Fibroblast of skin of right biceps (primary cell): ENCODE results near the gene ITGBL1.

Experiments used
- DNase-seq: peaks from one replicate; pipeline ENCODE4 v3.0.0-alpha.2; 2013

Gene ITGBL1

DNA sequence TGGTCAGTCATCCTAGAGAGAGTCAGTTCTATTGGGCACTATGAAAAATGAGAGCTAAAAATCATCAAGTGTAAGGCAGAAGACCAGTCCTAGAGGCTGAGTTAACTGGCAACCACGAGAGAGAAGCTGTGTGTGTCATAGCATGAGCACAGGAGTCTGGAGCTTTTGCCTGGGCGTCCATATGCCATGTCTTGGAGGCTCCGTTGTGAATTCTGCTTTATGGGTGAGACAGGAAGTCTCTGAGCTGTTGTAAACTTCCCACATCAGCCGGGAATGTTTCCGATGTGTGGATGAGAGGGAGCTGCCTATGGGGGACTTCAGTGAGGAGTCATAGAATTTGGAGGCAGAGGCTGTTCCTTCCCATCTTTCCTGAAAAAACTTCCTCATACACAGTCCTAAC is 120.0 kb downstream of the ITGBL1 start:
- peak; percentile 42 for DNase-seq

DNA sequence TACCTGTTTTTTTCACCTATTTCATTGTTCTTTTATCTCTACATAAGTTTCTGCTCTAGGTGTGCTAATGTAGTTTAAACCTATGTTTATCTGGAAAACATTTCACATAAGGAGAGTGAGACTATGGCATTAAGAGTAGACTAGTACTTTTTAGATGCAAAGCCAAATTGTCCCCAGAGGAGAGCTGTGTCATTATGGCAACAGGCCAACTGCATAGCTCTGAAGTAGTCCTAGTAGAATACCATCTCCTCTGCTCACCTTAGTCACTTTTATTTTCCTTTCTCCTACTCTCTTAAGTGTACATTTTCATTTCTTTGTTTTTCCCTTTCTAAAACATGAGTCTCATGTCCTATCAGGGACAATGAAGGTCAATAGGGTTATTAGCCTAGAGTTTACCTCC is 123.1 kb downstream of the ITGBL1 start:
- DNase-seq: peak; percentile 26

DNA sequence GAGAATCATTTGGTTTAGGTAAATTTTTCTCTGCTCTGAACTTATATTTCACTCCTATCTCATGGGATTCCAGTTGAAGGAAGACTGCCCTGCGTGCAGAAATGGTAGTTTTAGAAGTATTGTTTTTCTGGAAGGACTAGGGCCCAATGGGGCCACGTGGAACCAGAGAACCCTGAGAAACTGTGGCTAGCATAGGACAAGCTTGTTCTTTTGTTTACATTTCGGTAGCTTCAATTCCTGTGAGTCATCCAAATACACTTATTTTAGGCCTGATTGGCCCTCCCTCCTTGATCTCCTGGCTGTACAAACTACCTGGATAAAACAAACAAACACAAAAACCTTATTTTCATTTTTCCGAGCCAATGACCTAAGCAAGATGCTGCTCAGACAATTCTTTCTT is 124.0 kb downstream of the ITGBL1 start:
- no peak for DNase-seq

DNA sequence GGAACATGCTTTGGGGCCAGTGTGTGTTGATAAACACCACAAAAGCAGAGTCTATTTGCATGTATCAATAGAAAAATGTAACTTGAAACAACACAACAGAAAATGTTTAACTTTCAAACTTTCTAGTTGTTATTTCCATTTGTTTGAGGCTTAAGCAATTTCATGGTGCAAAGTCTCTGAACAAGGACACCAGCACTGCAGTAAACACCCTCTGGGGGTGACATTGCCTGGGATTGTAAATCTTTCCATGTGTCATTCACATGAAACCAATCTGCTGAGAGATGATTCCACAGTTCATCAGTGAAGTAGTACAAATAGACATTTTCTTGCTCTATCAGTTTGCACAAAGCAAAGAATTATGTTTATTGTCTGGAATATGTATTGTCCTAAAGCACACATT is 124.5 kb downstream of the ITGBL1 start:
- DNase-seq: no peak

- peak; percentile 58 for DNase-seq
Measured at GRCh38 chr13:101579281-101579802, 126.9 kb downstream of the ITGBL1 start.

GRCh38 chr13:101584331-101584730 is 131.9 kb downstream of the ITGBL1 start:
- DNase-seq: no peak

DNA sequence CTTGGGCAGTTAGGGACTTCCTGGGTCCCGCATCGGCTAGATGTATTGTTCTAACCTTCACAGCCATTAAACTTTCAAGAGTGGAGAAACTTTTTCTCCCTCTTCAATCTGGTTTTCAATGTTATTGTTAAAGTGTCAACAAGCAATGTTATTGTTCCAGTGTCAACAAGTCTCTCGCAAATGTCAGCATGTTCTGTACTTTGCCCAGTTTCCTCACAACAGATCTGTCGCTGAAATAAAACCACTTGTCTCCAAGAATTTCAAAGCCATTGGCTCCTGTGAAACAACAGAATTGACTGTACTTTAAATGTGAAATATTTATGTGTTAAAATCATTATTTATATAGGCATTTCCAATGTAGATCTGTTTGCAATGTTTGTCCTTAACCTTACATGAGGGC is 138.0 kb downstream of the ITGBL1 start:
- DNase-seq: no peak

DNA sequence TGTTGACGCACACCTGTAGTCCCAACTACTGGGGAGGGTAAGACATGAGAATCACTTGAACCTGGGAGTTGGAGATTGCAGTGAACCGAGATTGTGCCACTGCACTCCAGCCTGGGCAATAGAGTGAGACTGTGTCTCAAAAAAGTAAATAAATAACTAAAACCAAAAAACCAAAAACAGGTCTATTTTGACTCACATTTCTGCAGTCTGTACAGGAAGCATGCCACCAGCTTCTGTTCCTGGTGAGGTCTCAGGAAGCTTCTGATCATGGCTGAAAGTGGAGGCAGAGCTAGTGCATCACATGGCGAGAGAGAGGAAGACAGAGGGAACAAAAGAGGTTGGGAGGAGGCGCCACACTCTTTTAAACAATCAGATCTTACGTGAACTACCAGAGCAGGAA is 142.5 kb downstream of the ITGBL1 start:
- DNase-seq: no peak

GRCh38 chr13:101596803-101597202 is 144.3 kb downstream of the ITGBL1 start:
- no peak for DNase-seq

- peak; percentile 38 for DNase-seq
Measured at GRCh38 chr13:101611491-101612475, 159.3 kb downstream of the ITGBL1 start.

DNA sequence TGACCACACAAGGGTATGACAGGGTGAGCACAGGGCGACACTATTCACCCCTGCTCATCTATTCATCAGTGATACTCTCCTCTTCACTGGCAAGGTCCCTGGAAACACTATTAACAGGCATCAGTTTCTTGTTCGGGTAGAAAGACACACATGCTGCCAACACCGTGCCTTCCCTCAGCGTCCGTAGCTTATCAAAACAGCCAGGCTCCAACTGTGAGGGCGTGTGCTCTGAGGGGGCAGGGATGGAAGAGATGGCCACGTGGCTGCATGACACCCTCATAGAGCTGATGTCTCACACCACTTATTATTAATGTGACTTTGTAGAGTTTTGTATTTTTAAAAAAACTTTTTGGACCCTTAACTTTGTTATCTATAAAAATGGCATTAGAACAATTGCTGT is 160.3 kb downstream of the ITGBL1 start:
- DNase-seq: no peak

- DNase-seq: no peak
Measured at GRCh38 chr13:101614491-101614890, 162.0 kb downstream of the ITGBL1 start.

DNA sequence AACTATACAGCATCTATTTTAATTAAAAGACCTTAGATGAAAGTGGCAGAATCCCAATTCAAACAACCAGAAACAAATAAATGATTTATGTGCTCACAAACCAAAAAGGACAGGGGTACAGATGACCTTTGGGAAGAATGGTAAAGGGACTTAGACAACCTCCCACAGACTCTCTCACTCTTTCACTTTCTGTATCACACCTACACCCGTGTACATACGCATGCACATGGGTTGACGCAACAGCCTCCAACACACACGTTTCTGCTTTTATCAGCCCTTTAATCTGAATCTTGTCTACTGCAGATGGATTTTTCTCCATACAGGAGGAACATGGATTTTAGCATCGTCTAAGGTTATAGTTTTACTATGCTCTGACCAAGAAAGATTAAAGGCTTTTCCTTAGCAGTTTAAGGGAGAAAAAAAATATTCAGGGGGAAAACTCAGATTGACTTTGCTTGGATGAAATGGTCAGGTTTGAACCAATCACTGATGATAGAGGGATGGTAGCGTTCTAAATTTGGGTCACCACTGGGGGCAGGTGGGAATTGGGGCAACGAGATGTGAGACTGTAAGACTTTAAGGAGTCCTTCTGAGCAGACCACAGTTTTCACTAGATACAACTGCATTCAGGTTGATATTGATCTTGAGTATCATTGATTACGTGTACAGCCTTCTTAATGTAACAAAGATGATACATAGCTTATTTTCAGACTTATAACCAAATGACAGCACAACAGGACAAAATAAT is 166.1 kb downstream of the ITGBL1 start:
- no peak for DNase-seq

DNA sequence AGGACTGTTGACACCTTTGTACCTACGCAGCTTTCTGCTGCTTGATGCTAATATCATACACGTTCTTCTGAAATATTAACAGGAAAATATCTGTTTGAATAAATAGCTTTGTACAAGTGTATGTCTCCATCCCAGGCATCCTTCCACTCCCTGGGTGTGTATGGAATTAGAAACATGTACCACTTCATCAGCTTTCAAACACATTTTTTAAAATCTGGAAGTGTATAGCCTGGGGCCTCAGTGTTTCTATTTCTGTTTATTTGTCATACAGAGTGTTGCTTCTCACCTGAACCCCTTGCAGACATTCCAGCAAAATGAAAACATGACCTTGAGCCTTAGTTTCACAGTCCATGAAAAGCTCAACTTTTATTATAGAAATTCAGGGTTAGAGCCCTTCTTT is 168.6 kb downstream of the ITGBL1 start:
- DNase-seq: no peak

- peak; percentile 27 for DNase-seq
Measured at GRCh38 chr13:101623470-101624209, 171.2 kb downstream of the ITGBL1 start.

GRCh38 chr13:101624210-101624922 is 171.9 kb downstream of the ITGBL1 start:
- no peak for DNase-seq

- no peak for DNase-seq
Measured at GRCh38 chr13:101624981-101625380, 172.5 kb downstream of the ITGBL1 start.

DNA sequence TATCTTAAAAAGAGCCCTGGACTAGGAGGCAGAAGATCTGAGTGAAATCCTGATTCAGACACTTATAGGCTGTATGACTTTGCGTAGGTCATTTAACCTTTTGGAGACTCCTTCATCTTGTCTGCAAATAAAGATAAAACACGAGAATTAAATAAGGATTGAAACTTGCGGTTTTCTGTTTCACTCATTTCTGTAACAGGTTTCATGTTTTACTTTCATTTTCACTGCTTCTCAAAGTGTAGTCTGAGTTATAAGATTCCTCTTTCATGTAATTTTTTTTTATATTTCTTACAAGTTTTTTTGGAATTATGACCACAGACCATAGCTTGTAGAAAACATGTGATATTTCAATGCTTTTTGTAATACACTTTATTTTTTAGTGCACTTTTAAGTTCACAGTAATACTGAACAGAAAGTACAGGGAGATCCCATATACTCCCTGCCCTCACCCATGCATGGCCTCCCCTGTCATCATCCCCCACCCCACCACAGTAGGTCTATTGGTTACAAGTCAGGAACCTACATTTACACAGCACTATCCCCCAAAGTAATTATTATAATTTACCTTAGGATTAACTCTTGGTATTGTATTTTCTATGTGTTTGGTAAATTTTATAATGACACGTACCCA is 174.6 kb downstream of the ITGBL1 start:
- DNase-seq: no peak

DNA sequence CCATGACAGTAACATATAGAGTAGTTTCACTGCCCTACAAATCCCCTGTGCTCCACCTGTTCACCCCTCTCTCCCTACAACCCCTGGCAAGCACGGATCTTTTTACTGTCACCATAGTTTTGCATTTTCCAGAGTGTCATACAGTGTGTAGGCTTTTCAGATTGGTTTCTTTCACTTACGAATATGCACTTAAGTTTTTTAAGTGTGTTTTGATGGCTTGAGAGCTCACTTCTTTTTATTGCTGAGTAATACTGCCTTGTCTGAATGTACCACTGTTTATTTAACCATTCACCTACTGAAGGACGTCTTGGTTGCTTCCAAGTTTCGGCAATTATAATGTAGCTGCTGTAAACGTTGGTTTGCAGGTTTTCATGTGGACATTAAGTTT is 175.1 kb downstream of the ITGBL1 start:
- no peak for DNase-seq

- no peak for DNase-seq
Measured at GRCh38 chr13:101628900-101629299, 176.4 kb downstream of the ITGBL1 start.

DNA sequence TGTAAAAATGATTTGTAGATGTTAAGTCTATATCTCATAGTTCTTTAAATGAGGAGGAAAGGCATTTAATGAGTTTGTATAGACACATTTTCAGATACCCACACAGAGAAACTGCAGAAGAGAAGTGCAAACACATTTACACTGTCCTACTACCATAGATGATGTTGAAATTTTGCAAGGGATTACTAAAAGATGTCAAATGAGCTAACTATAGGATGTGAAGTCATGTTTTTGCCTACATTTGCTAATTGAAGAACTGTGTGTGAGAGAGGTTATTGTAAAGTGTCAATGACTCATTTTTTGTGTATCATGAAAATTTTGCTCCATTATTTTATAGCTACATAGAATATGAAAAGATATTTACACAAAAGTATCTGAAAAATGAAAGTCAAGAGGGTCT is 178.9 kb downstream of the ITGBL1 start:
- DNase-seq: no peak

DNA sequence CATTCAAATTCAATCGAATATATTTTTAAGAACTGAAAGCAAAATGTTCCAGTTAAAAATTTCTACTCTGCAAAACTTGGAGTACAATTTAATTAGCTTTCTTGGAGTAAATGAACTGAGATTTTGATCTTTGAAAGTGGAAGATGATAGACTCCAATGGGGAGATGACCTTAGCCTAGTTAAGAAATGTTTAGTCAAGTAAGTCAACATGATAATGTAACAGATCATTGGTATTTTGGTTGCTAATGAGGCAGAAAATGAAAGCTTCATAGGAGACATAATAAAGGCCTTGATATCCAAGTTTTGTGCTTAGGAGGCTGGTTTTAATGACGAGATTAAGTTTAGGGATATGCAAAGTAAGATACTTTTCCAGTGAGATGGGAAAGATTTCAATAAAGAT is 181.7 kb downstream of the ITGBL1 start:
- no peak for DNase-seq
